Activated T-cell treated with anti-CD3 and anti-CD28 coated beads for 1 hour (primary cell): ENCODE results near the gene NFYA.

Source experiments
- DNase-seq: peaks from one replicate; pipeline ENCODE4 v3.0.0-alpha.2; 2020; ENCODE audit warnings: low read depth

The NFYA gene

GRCh38 chr6:41073203-41073967, 611 bp downstream of the NFYA start:
- DNase-seq, result peak; percentile 71

- no peak for DNase-seq
Observed at GRCh38 chr6:41073968-41074691, 1.4 kb downstream of the NFYA start.

- no peak for DNase-seq
Observed at GRCh38 chr6:41074692-41075436, 2.1 kb downstream of the NFYA start.

DNA sequence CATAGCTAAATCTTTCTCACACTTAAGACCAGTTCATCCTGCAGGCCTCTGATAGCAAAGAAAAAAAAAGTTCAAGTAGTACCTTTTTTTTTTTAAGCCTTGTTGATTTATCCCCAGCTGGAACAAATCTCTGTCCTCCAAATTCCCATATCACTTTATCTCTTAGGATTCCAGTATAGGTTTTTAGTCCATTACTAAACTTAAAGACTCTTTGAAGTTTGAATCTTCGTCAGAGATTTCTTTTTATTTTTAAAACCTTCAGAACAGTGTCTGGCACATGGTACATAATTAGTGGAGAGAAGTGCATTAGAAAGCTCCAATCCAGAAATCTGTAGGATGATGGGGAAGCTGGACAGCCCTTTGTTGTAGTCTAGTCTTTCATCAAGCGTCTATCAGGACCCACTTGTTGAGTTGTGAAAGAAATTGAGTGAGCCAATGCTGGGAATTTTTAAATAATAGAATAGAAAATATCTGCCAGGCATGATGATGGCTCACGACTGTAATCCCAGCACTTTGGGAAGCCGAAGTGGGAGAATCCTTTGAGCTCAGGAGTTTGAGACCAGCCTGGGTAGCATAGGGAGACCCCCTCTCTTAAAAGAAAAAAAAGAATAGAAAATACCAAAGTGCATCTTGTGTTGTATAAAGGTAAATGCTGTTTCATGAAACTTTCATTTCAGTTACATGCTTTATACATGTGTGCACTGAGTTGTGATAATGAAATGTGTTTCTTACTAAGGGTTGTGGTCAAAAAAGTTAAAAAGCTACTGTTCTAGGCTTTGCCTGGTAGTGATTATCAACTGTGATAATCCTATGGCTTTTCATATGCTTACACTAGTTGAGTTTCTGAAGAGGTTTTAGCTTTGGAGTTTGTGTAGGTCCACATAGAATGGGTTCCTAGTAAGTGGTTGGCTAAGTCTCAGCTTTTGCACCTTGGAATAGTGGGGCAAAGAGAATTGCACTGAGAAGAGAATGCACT, 3.2 kb downstream of the NFYA start:
- no peak for DNase-seq

GRCh38 chr6:41077536-41077935, 4.8 kb downstream of the NFYA start:
- DNase-seq, result no peak

GRCh38 chr6:41078101-41078500, 5.3 kb downstream of the NFYA start:
- DNase-seq, result no peak

GRCh38 chr6:41079080-41079479, 6.3 kb downstream of the NFYA start:
- DNase-seq, result no peak

- no peak for DNase-seq
Observed at GRCh38 chr6:41080621-41081020, 7.8 kb downstream of the NFYA start.

- no peak for DNase-seq
Observed at GRCh38 chr6:41083072-41083471, 10.3 kb downstream of the NFYA start.

GRCh38 chr6:41085182-41085581, 12.4 kb downstream of the NFYA start:
- no peak for DNase-seq

- no peak for DNase-seq
Observed at GRCh38 chr6:41088451-41088850, 15.7 kb downstream of the NFYA start.

DNA sequence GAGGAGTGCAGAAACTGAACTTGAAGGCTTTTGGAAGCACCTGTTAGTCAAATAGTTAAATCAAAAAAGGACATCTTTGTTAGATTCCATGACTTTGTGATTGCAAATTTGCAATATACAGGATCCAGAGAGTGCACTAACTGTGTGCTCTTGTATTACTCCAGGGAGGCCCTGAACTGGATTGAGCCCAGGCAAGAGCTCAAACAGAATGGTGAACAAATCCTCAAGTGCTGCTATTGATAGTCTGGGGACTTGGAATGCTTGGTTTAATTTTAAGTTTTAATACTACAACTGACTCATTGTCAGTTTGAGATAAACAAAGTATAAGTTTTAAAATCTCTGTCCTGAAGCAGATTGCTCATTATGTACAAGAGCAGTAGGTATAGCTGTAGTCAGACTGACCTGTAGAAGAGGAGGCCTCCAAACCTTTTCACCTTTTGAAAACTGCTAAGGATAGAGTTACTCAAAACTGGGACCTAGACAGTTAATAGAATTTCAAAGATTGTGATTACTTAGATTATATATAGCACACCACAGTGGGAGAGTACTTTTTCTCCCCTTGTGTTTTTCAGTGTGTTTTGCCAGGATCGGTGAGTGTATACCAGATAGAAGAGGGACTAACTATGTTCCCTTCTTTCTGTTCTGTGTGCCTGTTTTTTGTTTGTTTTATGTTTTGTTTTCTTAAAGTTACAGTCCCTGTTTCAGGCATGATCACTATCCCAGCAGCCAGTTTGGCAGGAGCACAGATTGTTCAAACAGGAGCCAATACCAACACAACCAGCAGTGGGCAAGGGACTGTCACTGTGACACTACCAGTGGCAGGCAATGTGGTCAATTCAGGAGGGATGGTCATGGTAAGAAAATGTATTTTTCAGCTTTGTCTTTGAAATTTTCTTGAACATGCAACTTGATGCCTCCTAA, 18.3 kb downstream of the NFYA start:
- DNase-seq, result no peak

DNA sequence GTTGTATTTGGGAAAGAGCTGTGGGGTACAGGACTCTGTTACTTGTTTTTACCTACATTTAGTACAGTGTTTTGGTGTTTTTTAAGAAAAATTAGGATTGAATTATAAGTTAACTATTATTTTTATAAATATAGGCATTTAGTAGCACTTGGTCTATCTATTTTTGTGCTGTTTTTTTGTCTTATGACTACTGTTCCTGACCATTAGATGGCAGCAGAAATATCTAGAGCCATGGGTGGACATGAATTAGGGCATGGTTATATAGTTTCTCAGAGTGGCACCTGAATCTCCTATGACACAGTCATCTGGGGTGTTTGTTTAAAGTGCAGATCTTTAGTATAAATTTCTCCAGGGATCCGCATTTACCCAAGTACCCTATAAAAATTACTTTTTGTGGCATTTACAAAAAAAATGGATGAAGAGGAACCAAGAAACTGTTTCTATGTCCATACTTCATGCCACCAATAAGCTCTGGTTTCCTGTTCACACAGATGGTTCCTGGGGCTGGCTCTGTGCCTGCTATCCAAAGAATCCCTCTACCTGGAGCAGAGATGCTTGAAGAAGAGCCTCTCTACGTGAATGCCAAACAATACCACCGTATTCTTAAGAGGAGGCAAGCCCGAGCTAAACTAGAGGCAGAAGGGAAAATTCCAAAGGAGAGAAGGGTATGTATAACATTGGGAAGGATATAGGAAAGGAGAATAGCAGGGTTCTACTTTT, 19.8 kb downstream of the NFYA start:
- no peak for DNase-seq

DNA sequence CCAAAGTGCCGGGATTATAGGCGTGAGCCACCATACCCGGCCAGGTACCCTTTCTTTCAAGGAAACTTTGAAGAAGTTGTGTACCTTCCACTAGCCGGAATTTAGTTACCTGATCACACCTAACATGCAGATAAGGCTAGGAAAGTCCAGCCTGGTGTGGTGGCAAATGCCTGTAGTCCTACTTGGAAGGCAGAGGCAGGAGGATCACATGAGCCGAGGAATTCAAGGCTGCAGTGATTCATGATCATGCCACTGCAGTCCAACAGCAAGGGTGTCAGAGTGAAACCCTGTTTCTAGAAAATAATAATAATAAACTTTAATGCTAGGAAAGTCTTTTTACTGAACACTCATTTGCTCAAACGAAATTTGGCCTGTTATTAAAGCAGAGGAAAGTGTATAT, 21.0 kb downstream of the NFYA start:
- no peak for DNase-seq

- DNase-seq, result no peak
Observed at GRCh38 chr6:41097467-41098090, 24.8 kb downstream of the NFYA start.

GRCh38 chr6:41098366-41098765, 25.6 kb downstream of the NFYA start:
- DNase-seq, result no peak

DNA sequence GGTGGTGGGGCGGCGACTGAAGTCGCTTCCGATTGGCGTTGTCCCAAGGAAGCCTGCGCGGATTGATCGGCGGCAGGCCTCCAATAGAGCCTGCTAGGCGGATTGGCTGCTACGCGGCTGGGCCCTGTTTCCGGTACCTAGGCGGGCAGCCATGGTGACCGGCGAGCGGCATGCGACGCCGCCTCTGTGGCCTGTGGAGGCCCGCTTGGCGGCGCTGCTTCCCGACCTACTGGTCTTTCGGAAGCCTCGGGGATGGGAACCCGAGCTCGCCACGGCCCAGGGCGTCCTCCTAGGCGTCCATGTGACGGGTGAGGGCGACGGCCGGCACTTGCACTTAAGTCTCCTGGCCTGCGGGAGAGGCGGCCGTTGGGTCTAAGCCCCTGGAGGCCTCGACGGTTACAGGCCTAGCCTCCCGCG, 28.1 kb downstream of the NFYA start:
- DNase-seq, result no peak

DNA sequence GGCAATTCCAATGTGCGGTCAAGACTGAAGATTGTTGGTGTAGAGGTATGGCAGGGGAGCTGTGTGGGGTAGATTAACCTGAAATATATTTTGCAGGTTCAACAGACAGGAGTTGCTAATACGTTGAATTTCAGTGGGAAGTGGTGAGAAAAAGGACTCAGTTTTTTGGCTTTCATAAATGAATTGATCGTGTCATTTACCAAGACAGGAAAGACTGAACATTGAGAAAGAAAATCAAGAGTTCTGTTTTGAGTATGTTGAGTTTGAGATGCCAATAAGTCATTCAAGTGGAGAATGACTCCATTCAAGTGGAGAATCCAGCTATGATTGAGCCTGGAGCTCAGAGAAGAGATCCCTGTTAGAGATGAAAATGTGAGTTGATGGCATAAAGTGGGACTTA, 31.1 kb downstream of the NFYA start:
- DNase-seq, result no peak

- DNase-seq, result no peak
Observed at GRCh38 chr6:41111017-41111416, 38.2 kb downstream of the NFYA start.
